GM12892 (cell line): ENCODE data around the gene MYH16.

Source experiments
- POLR2A ChIP-seq: IDR thresholded peaks from 2 replicates; pipeline ENCODE4 v1.6.1; 2011; ENCODE audit warnings: low read depth, low read length, control low read depth
- POLR2AphosphoS5 ChIP-seq: IDR thresholded peaks from 2 replicates; pipeline ENCODE4 v1.6.1; 2011; ENCODE audit warnings: low read depth, low read length, control low read depth
- TAF1 ChIP-seq: IDR thresholded peaks from 2 replicates; pipeline ENCODE4 v1.6.1; 2011; ENCODE audit warnings: low read depth, mild to moderate bottlenecking, control low read depth, low read length, borderline replicate concordance

GRCh38 chr7:99339595-99339994 is 67.0 kb downstream of the MYH16 start:
- TF ChIP-seq TAF1 (no peak), POLR2A (no peak), POLR2AphosphoS5 (no peak)
